VCaP (cell line): ENCODE data around the gene SSH2.
A peak's percentile ranks its signal among the peaks of the same experiment; 100 is the strongest.

ENCODE experiments used
- H3K27ac ChIP-seq: fragments of 450-650 bp; 2 replicates; pipeline ENCODE4 v1.5.1; 2017
- CTCF ChIP-seq: fragments of 450-650 bp; conservative IDR thresholded peaks from 2 replicates; pipeline ENCODE4 v1.5.1; 2017; ENCODE audit warnings: mild to moderate bottlenecking, moderate library complexity

The SSH2 gene

DNA sequence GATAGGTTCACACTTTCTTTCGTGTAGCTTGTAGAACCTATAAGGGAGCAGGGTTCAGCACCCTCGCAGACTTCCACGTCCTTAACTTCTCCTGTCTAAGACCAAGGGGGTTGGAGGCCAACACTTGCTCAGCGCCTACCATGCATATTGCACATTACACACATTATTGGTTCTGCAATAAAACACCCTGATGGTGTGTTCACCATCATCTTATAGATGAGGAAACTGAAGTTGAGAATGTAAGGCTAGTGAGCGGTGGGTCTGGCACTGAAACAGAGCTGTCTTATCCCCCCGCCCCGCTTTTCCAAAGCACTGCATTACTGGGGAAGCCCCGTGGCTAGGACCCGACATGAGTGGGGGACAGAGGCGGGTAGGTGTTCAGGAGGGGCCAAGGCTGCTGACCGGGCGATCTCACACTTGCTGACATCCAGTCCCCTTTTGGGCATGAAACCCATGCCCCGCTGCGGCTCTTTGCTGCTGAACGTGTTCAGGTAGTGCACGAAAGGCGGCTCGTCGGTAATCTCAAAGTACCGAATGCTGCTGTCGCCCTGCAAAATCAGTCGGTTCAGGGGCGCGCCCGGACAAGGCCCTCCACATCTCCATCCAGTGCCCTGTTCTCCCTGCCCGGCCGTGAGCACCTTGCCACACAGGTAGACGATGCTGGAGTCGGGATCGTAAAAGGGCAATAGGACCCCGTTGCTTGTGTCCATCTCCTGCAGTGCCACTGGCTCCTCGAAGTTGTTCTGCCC lies 313.6 kb downstream of the SSH2 start:
- H3K27ac ChIP-seq: peak overlapping the region; percentile 86; the same call in 1 of the 2 replicates
- TF ChIP-seq CTCF: no peak

GRCh38 chr17:29615492-29616299 lies 314.3 kb downstream of the SSH2 start:
- no peak for TF ChIP-seq CTCF
- H3K27ac ChIP-seq: peak overlapping the region; percentile 25

GRCh38 chr17:29615048-29615385 lies 315.0 kb downstream of the SSH2 start:
- TF ChIP-seq CTCF: no peak
- H3K27ac ChIP-seq: no peak overlapping the region

DNA sequence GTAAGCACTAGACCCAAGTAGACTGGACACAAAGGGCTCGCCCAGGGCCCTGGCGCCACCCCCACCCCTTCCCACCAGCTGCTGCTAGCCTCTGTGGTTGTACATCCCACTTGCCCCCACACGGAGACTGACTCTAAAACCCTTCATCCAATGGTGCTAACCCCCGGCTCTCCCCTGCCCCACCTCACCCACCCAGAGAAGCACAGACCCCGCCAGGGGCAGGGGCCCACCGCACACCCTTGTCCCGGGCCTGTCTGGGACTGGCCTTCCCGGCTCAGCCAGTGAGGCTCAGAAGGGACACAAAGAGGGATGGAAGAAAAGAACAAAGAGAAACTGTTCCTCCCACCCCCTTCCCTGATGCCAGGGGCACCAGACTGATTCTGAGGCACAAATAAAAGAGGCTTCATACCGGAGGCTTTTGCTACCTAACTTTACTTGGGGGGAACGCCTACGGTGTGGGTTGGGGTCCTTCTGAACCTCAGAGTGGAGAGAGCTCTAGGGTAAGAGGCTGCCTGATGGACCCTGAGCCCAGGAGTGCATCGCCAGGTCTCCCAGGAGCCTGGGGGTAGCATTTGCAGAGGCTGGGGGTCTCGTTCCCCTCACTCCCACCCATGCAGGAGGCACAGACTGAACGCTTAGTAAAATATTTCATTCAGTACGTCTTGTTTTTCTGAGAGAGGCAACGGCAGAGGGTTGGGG lies 315.5 kb downstream of the SSH2 start:
- no peak for TF ChIP-seq CTCF
- no peak overlapping the region for H3K27ac ChIP-seq

DNA sequence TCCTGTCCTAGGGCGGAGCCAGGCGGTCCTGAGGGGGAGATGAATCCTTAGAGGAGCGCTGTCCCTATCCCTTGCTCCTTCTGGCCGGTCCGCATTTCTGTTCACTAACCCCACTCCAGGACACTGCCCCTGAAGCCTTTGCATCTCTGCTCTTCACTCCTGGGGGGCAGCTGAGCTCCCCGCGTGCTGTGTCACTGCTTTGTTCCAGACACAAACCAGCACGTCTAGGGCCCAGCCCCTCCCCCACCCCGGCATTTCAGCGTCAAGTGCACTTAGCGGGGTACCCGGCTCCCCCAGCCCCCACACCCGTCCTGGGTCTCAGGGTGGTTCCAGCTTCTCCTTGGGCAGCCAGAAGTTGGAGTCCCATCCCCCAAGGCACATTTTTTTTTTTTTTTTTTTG lies 316.2 kb downstream of the SSH2 start:
- H3K27ac ChIP-seq: no peak overlapping the region
- TF ChIP-seq CTCF: no peak

DNA sequence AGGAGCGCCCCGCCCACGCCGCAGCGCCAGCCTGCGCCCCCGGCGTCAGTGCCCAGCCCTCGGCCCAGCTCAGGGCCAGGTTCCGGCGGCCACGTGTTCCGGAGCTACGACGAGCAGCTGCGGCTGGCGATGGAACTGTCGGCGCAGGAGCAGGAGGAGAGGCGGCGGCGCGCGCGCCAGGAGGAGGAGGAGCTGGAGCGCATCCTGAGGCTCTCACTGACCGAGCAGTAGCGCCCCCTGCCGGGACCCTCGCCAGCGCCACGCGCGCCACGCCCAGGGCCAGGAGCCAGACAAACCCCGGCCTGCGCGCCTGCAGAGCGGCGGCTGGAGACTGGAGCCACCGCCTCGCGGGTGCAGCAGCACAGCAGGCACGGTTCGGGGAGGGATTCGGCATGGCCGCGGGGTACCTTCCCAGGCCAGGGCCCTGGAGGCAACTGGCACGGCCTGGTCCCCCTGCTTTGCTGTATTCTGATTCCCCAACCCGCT lies 316.6 kb downstream of the SSH2 start:
- TF ChIP-seq CTCF: no peak
- H3K27ac ChIP-seq: no peak overlapping the region
